Measurements from ENCODE around the gene STAT3. TPM values are rescaled to one million over a fixed set of nuclear protein-coding genes. Genes with fewer than 3 reads are reported as not detected.

The STAT3 gene
- total and polyA plus RNA-seq, 9 of the 15 experiments (the other 6 are each of a cell fraction or from before 2014, with no cell fraction given), result 90.0 to 179 (median 114) TPM

- TF ChIP-seq, protein P1, sequence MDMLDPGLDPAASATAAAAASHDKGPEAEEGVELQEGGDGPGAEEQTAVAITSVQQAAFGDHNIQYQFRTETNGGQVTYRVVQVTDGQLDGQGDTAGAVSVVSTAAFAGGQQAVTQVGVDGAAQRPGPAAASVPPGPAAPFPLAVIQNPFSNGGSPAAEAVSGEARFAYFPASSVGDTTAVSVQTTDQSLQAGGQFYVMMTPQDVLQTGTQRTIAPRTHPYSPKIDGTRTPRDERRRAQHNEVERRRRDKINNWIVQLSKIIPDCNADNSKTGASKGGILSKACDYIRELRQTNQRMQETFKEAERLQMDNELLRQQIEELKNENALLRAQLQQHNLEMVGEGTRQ (CRISPR knock-in tag; IDR thresholded peaks at IDR 0.05), result no peak
- TF ChIP-seq TCF3 (CRISPR knock-in tag; IDR thresholded peaks at IDR 0.05) (no peak), MAFG (tag; conservative IDR thresholded peaks at IDR 0.05) (no peak), HDGF (IDR thresholded peaks at IDR 0.05) (0 out of 2 replicates have a peak, but pooled peaks have one; percentile 20), CSDE1 (IDR thresholded peaks at IDR 0.05) (no peak), MEF2A (IDR thresholded peaks at IDR 0.05; ENCODE audit: control insufficient read depth, low read depth, low read length) (no peak), ZZZ3 (IDR thresholded peaks at IDR 0.05) (no peak), RNF219 (CRISPR knock-in tag; IDR thresholded peaks at IDR 0.05) (no peak), RCOR1 (IDR thresholded peaks at IDR 0.05; ENCODE audit: borderline replicate concordance in 1 of 2, low read depth in 2 of 2, low read length in 2 of 2) (0 out of 4 replicates have a peak, but pooled peaks of 1 of the 2 experiments have one; percentile 8), KHSRP (IDR thresholded peaks at IDR 0.05) (no peak), CHD2 (IDR thresholded peaks at IDR 0.05; ENCODE audit: low read depth, low read length) (no peak)
- TF ChIP-seq, protein P2, sequence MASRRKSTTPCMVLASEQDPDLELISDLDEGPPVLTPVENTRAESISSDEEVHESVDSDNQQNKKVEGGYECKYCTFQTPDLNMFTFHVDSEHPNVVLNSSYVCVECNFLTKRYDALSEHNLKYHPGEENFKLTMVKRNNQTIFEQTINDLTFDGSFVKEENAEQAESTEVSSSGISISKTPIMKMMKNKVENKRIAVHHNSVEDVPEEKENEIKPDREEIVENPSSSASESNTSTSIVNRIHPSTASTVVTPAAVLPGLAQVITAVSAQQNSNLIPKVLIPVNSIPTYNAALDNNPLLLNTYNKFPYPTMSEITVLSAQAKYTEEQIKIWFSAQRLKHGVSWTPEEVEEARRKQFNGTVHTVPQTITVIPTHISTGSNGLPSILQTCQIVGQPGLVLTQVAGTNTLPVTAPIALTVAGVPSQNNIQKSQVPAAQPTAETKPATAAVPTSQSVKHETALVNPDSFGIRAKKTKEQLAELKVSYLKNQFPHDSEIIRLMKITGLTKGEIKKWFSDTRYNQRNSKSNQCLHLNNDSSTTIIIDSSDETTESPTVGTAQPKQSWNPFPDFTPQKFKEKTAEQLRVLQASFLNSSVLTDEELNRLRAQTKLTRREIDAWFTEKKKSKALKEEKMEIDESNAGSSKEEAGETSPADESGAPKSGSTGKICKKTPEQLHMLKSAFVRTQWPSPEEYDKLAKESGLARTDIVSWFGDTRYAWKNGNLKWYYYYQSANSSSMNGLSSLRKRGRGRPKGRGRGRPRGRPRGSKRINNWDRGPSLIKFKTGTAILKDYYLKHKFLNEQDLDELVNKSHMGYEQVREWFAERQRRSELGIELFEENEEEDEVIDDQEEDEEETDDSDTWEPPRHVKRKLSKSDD (conservative IDR thresholded peaks at IDR 0.05; ENCODE audit: low read length), result no peak
- TF ChIP-seq, protein P3, sequence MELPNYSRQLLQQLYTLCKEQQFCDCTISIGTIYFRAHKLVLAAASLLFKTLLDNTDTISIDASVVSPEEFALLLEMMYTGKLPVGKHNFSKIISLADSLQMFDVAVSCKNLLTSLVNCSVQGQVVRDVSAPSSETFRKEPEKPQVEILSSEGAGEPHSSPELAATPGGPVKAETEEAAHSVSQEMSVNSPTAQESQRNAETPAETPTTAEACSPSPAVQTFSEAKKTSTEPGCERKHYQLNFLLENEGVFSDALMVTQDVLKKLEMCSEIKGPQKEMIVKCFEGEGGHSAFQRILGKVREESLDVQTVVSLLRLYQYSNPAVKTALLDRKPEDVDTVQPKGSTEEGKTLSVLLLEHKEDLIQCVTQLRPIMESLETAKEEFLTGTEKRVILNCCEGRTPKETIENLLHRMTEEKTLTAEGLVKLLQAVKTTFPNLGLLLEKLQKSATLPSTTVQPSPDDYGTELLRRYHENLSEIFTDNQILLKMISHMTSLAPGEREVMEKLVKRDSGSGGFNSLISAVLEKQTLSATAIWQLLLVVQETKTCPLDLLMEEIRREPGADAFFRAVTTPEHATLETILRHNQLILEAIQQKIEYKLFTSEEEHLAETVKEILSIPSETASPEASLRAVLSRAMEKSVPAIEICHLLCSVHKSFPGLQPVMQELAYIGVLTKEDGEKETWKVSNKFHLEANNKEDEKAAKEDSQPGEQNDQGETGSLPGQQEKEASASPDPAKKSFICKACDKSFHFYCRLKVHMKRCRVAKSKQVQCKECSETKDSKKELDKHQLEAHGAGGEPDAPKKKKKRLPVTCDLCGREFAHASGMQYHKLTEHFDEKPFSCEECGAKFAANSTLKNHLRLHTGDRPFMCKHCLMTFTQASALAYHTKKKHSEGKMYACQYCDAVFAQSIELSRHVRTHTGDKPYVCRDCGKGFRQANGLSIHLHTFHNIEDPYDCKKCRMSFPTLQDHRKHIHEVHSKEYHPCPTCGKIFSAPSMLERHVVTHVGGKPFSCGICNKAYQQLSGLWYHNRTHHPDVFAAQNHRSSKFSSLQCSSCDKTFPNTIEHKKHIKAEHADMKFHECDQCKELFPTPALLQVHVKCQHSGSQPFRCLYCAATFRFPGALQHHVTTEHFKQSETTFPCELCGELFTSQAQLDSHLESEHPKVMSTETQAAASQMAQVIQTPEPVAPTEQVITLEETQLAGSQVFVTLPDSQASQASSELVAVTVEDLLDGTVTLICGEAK (IDR thresholded peaks at IDR 0.05), result no peak
- TF ChIP-seq, protein P3 (CRISPR knock-in tag; IDR thresholded peaks at IDR 0.05), result no peak
Observed at GRCh38 chr17:42290577-42290976, 97.7 kb downstream of the STAT3 start (continued).
